ENCODE measurements around the gene TMEM108. TPM values are rescaled to one million over a fixed set of nuclear protein-coding genes. Genes with fewer than 3 reads are reported as not detected.

The TMEM108 gene
- total and polyA plus RNA-seq, 9 donors: under 0.01 to 4.2 (median 0.46) TPM; not detected in 2

GRCh38 chr3:133274477-133274876 is 236.3 kb downstream of the TMEM108 start:
- no peaks in the 10 kb centered on the region for H3K27me3 ChIP-seq
- no peak for DNase-seq
- no peaks in the 10 kb centered on the region for H3K4me1 ChIP-seq (ENCODE audit: insufficient read depth)
- no peak overlapping the region for H3K4me3 ChIP-seq
- H3K27ac ChIP-seq: no peak overlapping the region
- no peak for TF ChIP-seq POLR2A (IDR thresholded peaks at IDR 0.05)
- no peak for TF ChIP-seq CTCF (IDR thresholded peaks at IDR 0.05)
- TF ChIP-seq EP300 (IDR thresholded peaks at IDR 0.05): no peak
- H3K9me3 ChIP-seq: no peaks in the 10 kb centered on the region
- H3K36me3 ChIP-seq: no peaks in the 10 kb centered on the region
- intact Hi-C loops (cut with DNase I): no loop called here

DNA sequence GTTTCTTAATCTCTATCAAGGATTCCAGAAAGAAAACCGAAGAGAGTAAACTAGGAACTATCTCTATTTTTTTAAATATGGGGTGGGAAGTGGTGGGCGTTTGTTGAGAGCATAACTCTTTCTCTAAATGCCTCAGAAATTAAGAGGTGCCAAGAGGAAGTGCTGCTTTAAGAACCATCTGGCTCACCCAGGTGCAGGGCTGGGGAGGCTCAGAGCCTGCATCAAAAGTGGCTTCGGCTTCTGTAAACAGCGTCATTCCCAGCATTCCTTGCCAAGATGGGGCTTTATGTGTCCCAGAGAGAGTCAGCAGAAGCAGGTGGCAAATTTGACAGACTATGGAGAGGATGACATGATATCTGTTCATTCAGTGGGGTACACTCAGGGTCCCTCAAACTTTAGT is 238.4 kb downstream of the TMEM108 start:
- Histone ChIP-seq H3K4me1 (ENCODE audit: insufficient read depth) (no peaks in the 10 kb centered on the region), H3K27ac (no peak overlapping the region), H3K36me3 (no peaks in the 10 kb centered on the region), H3K4me3 (no peak overlapping the region), H3K27me3 (no peaks in the 10 kb centered on the region), H3K9me3 (no peaks in the 10 kb centered on the region)
- TF ChIP-seq CTCF (IDR thresholded peaks at IDR 0.05) (no peak), POLR2A (IDR thresholded peaks at IDR 0.05) (no peak), EP300 (IDR thresholded peaks at IDR 0.05) (no peak)
- 33 to 42% (median 41%) methylated on average over 4 of the region's 4 CpGs for WGBS, 3 donors
- intact Hi-C loops (cut with DNase I): no loop called here
- DNase-seq: no peak

DNA sequence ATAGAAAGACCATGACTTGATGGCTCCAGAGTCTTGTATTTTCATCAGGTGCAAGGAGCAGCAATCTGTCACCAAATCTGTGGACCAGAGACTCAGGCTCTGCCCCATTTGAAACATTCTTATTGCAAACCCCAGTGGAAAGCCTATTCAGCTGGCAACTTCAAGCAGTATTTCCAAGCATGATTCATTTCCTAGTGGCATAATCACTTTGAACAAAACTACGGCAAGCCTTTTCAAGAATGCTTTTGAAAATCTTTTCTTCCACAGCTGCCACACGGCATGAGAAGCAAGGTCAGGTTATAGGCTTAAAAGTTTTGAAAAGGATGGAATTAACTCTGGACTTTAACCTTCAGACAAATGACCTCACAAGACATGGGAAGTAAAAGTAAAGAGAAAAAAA is 239.6 kb downstream of the TMEM108 start:
- Histone ChIP-seq H3K27ac (no peak overlapping the region), H3K4me1 (ENCODE audit: insufficient read depth) (no peaks in the 10 kb centered on the region), H3K27me3 (no peaks in the 10 kb centered on the region), H3K9me3 (no peaks in the 10 kb centered on the region), H3K36me3 (no peaks in the 10 kb centered on the region), H3K4me3 (no peak overlapping the region)
- intact Hi-C loops (cut with DNase I): no loop called here
- WGBS, 3 donors: 28 to 49% (median 37%) methylated on average over 2 of the region's 2 CpGs
- TF ChIP-seq POLR2A (IDR thresholded peaks at IDR 0.05) (no peak), EP300 (IDR thresholded peaks at IDR 0.05) (no peak), CTCF (IDR thresholded peaks at IDR 0.05) (no peak)
- no peak for DNase-seq

GRCh38 chr3:133278260-133279043 is 240.3 kb downstream of the TMEM108 start:
- no peak for DNase-seq
- no peak overlapping the region for H3K4me3 ChIP-seq
- intact Hi-C loops (cut with DNase I): no loop called here
- TF ChIP-seq EP300 (IDR thresholded peaks at IDR 0.05): no peak
- no peak for TF ChIP-seq CTCF (IDR thresholded peaks at IDR 0.05)
- H3K36me3 ChIP-seq: no peaks in the 10 kb centered on the region
- H3K9me3 ChIP-seq: no peaks in the 10 kb centered on the region
- H3K4me1 ChIP-seq (ENCODE audit: insufficient read depth): no peaks in the 10 kb centered on the region
- H3K27ac ChIP-seq: no peak overlapping the region
- no peaks in the 10 kb centered on the region for H3K27me3 ChIP-seq
- WGBS, 3 donors: 96 to 98% (median 97%) methylated on average over 7 of the region's 7 CpGs
